H9 (cell line): Measurements from ENCODE around the gene OR6B1. TPM values are rescaled to one million over a fixed set of nuclear protein-coding genes. Genes with fewer than 3 reads are reported as not detected.

Experiments used
- DNase-seq: peaks from one replicate; pipeline ENCODE4 v3.0.0-alpha.2; 2017
- H2AFZ ChIP-seq: one replicate; pipeline ENCODE4 v1.6.1; 2013; ENCODE audit warnings: mild to moderate bottlenecking, low read length, control low read depth, moderate library complexity
- H2AK5ac ChIP-seq: 2 replicates; pipeline ENCODE4 v1.6.1; 2013; ENCODE audit warnings: low read length, control low read depth, mixed read lengths; ENCODE audit not compliant: insufficient read length
- H2BK120ac ChIP-seq: one replicate; pipeline ENCODE4 v1.6.1; 2013; ENCODE audit warnings: low read depth, mild to moderate bottlenecking, low read length, control low read depth, inconsistent platforms; ENCODE audit not compliant: poor library complexity, severe bottlenecking
- H2BK12ac ChIP-seq: 2 replicates; pipeline ENCODE4 v1.6.1; 2013; ENCODE audit warnings: low read length, control low read depth, mixed read lengths, low read depth; ENCODE audit not compliant: insufficient read length
- H2BK15ac ChIP-seq: 2 replicates; pipeline ENCODE4 v1.6.1; 2013; ENCODE audit warnings: low read depth, low read length, control low read depth
- H2BK20ac ChIP-seq: one replicate; pipeline ENCODE4 v1.6.1; 2013; ENCODE audit warnings: low read depth, mild to moderate bottlenecking, low read length, control low read depth, inconsistent platforms; ENCODE audit not compliant: poor library complexity, severe bottlenecking
- H2BK5ac ChIP-seq: 2 replicates; pipeline ENCODE4 v1.6.1; 2013; ENCODE audit warnings: low read length, control low read depth, mixed read lengths; ENCODE audit not compliant: insufficient read length
- H3K14ac ChIP-seq: 2 replicates; pipeline ENCODE4 v1.6.1; 2013; ENCODE audit warnings: low read length, control low read depth; ENCODE audit not compliant: insufficient read depth
- H3K18ac ChIP-seq: 2 replicates; pipeline ENCODE4 v1.6.1; 2013; ENCODE audit warnings: low read depth, mild to moderate bottlenecking, mixed read lengths, low read length, control low read depth; ENCODE audit not compliant: insufficient read length
- H3K23ac ChIP-seq: 2 replicates; pipeline ENCODE4 v1.6.1; 2013; ENCODE audit warnings: low read length, control low read depth, mixed read lengths, low read depth; ENCODE audit not compliant: insufficient read length
- H3K23me2 ChIP-seq: 2 replicates; pipeline ENCODE4 v1.6.1; 2013; ENCODE audit warnings: low read depth, mild to moderate bottlenecking, mixed read lengths, low read length, control low read depth; ENCODE audit not compliant: insufficient read length, poor library complexity, severe bottlenecking
- H3K27ac ChIP-seq: 2 replicates; pipeline ENCODE4 v1.5.1; 2013; ENCODE audit warnings: low read length, control low read depth, mixed read lengths, low read depth; ENCODE audit not compliant: insufficient read length
- H3K27me3 ChIP-seq: 2 replicates; pipeline ENCODE4 v1.6.1; 2013; ENCODE audit warnings: low read length, control low read depth, inconsistent platforms; ENCODE audit not compliant: insufficient read depth
- H3K4ac ChIP-seq: 2 replicates; pipeline ENCODE4 v1.6.1; 2013; ENCODE audit warnings: low read depth, mild to moderate bottlenecking, control low read depth, inconsistent platforms, low read length, moderate library complexity
- H3K4me1 ChIP-seq: 2 replicates; pipeline ENCODE4 v1.6.1; 2013; ENCODE audit warnings: low read length, control low read depth, inconsistent platforms; ENCODE audit not compliant: insufficient read depth
- H3K4me2 ChIP-seq: 2 replicates; pipeline ENCODE4 v1.6.1; 2013; ENCODE audit warnings: low read length, control low read depth, mixed read lengths; ENCODE audit not compliant: insufficient read length, insufficient read depth
- H3K56ac ChIP-seq: 2 replicates; pipeline ENCODE4 v1.6.1; 2013; ENCODE audit warnings: low read depth, mild to moderate bottlenecking, mixed read lengths, low read length, control low read depth; ENCODE audit not compliant: insufficient read length
- H3K79me1 ChIP-seq: 2 replicates; pipeline ENCODE4 v1.6.1; 2013; ENCODE audit warnings: low read depth, mild to moderate bottlenecking, moderate library complexity, low read length, control low read depth, inconsistent platforms; ENCODE audit not compliant: insufficient read depth, poor library complexity, severe bottlenecking
- H3K79me2 ChIP-seq: 2 replicates; pipeline ENCODE4 v1.6.1; 2013; ENCODE audit warnings: low read length, control low read depth, inconsistent platforms; ENCODE audit not compliant: insufficient read depth
- H3K9ac ChIP-seq: 2 replicates; pipeline ENCODE4 v1.6.1; 2013; ENCODE audit warnings: low read length, control low read depth, mixed read lengths; ENCODE audit not compliant: insufficient read length; ENCODE audit errors: extremely low read depth
- H3K9me3 ChIP-seq: one replicate; pipeline ENCODE4 v1.6.1; 2013; ENCODE audit warnings: low read depth, low read length, inconsistent platforms; ENCODE audit not compliant: control insufficient read depth
- H3T11ph ChIP-seq: one replicate; pipeline ENCODE4 v1.6.1; 2013; ENCODE audit warnings: mild to moderate bottlenecking, low read length, control low read depth, inconsistent platforms
- H4K20me1 ChIP-seq: one replicate; pipeline ENCODE4 v1.6.1; 2013; ENCODE audit not compliant: control insufficient read depth, insufficient read length, insufficient read depth
- H4K5ac ChIP-seq: 2 replicates; pipeline ENCODE4 v1.6.1; 2013; ENCODE audit warnings: low read depth, mild to moderate bottlenecking, mixed read lengths, low read length, control low read depth; ENCODE audit not compliant: insufficient read length
- H4K8ac ChIP-seq: replicated peaks from 2 replicates; pipeline ENCODE4 v1.6.1; 2013; ENCODE audit warnings: low read length, control low read depth, mixed read lengths, low read depth; ENCODE audit not compliant: insufficient read length
- H4K91ac ChIP-seq: 2 replicates; pipeline ENCODE4 v1.6.1; 2013; ENCODE audit warnings: low read depth, mild to moderate bottlenecking, moderate library complexity, mixed read lengths, low read length, control low read depth; ENCODE audit not compliant: insufficient read length
- H3K27ac Mint-ChIP-seq, 3 experiments: 2 replicates in 2 of 3; 3 replicates in 1 of 3; pipeline ENCODE4 v1.8.0; 2020 to 2021; ENCODE audit warnings: mixed read lengths in 3 of 3, mild to moderate bottlenecking in 1 of 3, moderate library complexity in 1 of 3
- H3K27me3 Mint-ChIP-seq: 2 replicates; pipeline ENCODE4 v1.8.0; 2021; ENCODE audit warnings: low read depth, mild to moderate bottlenecking, moderate library complexity, mixed read lengths
- H3K36me3 Mint-ChIP-seq, 3 experiments: 2 replicates in 2 of 3; 3 replicates in 1 of 3; pipeline ENCODE4 v1.8.0; 2020 to 2021; ENCODE audit warnings: low read depth in 3 of 3, mixed read lengths in 3 of 3; ENCODE audit not compliant: insufficient read depth in 1 of 3
- H3K4me1 Mint-ChIP-seq, 2 experiments: 2 replicates each; pipeline ENCODE4 v1.8.0; 2020; ENCODE audit warnings: mixed read lengths in 2 of 2
- H3K4me3 Mint-ChIP-seq, 2 experiments: 2 replicates in 1 of 2; 3 replicates in 1 of 2; pipeline ENCODE4 v1.8.0; 2020 to 2021; ENCODE audit warnings: mild to moderate bottlenecking in 2 of 2, mixed read lengths in 2 of 2, moderate library complexity in 1 of 2
- H3K9me3 Mint-ChIP-seq, 2 experiments: 2 replicates in 1 of 2; 3 replicates in 1 of 2; pipeline ENCODE4 v1.8.0; 2020; ENCODE audit warnings: mild to moderate bottlenecking in 2 of 2, mixed read lengths in 2 of 2, moderate library complexity in 1 of 2
- CTCF ChIP-seq: fragments of 200-600 bp; sonication (generic); conservative IDR thresholded peaks from 3 replicates; pipeline ENCODE4 v1.8.0; 2021; ENCODE audit warnings: antibody characterized with exemption, mild to moderate bottlenecking
- total RNA-seq: library from RNA; stranded (reverse); gene quantifications from 2 replicates; pipeline ENCODE4 v1.2.1, GENCODE V29; 2021

OR6B1 gene
- total RNA-seq, 1 experiment from 2014 or later: not detected

GRCh38 chr7:144035385-144035784, 35.3 kb downstream of the OR6B1 start:
- Histone ChIP-seq H3K27me3 (no peaks in the 10 kb centered on the region), H3K18ac (no peak overlapping the region), H2AFZ (no peak overlapping the region), H2BK120ac (no peak overlapping the region), H3T11ph (no peak overlapping the region), H3K14ac (no peak overlapping the region), H2BK20ac (no peak overlapping the region), H3K56ac (no peak overlapping the region), H3K4me1 (no peaks in the 10 kb centered on the region), H3K27ac (no peak overlapping the region), H3K79me1 (no peaks in the 10 kb centered on the region), H3K4ac (no peak overlapping the region), H3K9ac (no peak overlapping the region), H4K20me1 (no peaks in the 10 kb centered on the region), H3K23me2 (no peaks in the 10 kb centered on the region), H2BK5ac (no peak overlapping the region), H3K4me2 (no peak overlapping the region), H3K79me2 (no peaks in the 10 kb centered on the region), H3K9me3 (no peaks in the 10 kb centered on the region), H4K5ac (no peak overlapping the region), H2BK15ac (no peak overlapping the region), H2BK12ac (no peak overlapping the region), H3K23ac (no peak overlapping the region), H4K91ac (no peak overlapping the region), H4K8ac (no peak overlapping the region), H2AK5ac (no peak overlapping the region)
- no peaks in the 10 kb centered on the region; a peak in 1 of 4 replicates for H3K4me1 Mint-ChIP-seq
- no peak overlapping the region for H3K27ac Mint-ChIP-seq
- no peaks in the 10 kb centered on the region for H3K27me3 Mint-ChIP-seq
- H3K9me3 Mint-ChIP-seq: no peaks in the 10 kb centered on the region
- no peak overlapping the region for H3K4me3 Mint-ChIP-seq
- TF ChIP-seq CTCF: no peak
- DNase-seq: no peak
- H3K36me3 Mint-ChIP-seq: no peaks in the 10 kb centered on the region
